ENCODE results near the gene LYRM4.
"Not testable (repeated sequence)": the region's sequence is repeated elsewhere in the genome, so short reads cannot be mapped to it uniquely, and the experiment has no call there.

LYRM4 gene

GRCh38 chr6:5068153-5068751 is 192.5 kb downstream of the LYRM4 start:
- DNase-seq = no peak

GRCh38 chr6:5067305-5067704 is 193.4 kb downstream of the LYRM4 start:
- no peak for DNase-seq

- no peak for DNase-seq
Measured at GRCh38 chr6:5066456-5067093, 194.2 kb downstream of the LYRM4 start.

GRCh38 chr6:5063617-5064016 is 197.1 kb downstream of the LYRM4 start:
- no peak for DNase-seq

- DNase-seq = no peak
Measured at GRCh38 chr6:5061152-5061551, 199.6 kb downstream of the LYRM4 start.

- not testable (repeated sequence) for DNase-seq
Measured at GRCh38 chr6:5060439-5060838, 200.3 kb downstream of the LYRM4 start.

GRCh38 chr6:5059036-5059896 is 201.5 kb downstream of the LYRM4 start:
- DNase-seq = no peak

All from KG1 (cell line).